Mucosa of rectum (tissue), 2 donors: ENCODE results near the gene AMN.
A peak's percentile ranks its signal among the peaks of the same experiment; 100 is the strongest.

ENCODE experiments used
- H3K27ac ChIP-seq, 2 donors: one replicate each; pipeline ENCODE4 v1.7.0; 2013; ENCODE audit warnings: inconsistent platforms in 2 of 2, low read depth in 2 of 2, low read length in 2 of 2
- H3K27me3 ChIP-seq, 2 donors: one replicate each; pipeline ENCODE4 v1.7.0; 2013; ENCODE audit warnings: low read length in 2 of 2; ENCODE audit not compliant: control insufficient read depth in 2 of 2, insufficient read depth in 2 of 2
- H3K36me3 ChIP-seq, 2 donors: one replicate each; pipeline ENCODE4 v1.7.0; 2013; ENCODE audit warnings: low read length in 2 of 2; ENCODE audit not compliant: control insufficient read depth in 2 of 2, insufficient read depth in 2 of 2
- H3K4me1 ChIP-seq, 2 donors: one replicate each; pipeline ENCODE4 v1.7.0; 2013; ENCODE audit warnings: low read length in 2 of 2, mild to moderate bottlenecking in 1 of 2; ENCODE audit not compliant: control insufficient read depth in 2 of 2, insufficient read depth in 2 of 2
- H3K4me3 ChIP-seq, 2 donors: one replicate each; pipeline ENCODE4 v1.7.0; 2013; ENCODE audit warnings: low read length in 2 of 2
- H3K9ac ChIP-seq, 2 donors: one replicate each; pipeline ENCODE4 v1.7.0; 2013; ENCODE audit warnings: low read length in 2 of 2, low read depth in 1 of 2, mild to moderate bottlenecking in 1 of 2
- H3K9me3 ChIP-seq, 2 donors: one replicate each; pipeline ENCODE4 v1.7.0; 2013; ENCODE audit warnings: low read length in 2 of 2; ENCODE audit not compliant: control insufficient read depth in 2 of 2
- donor health status: healthy.
- donor health status: Normal muscosa, but diverticular disease.

Gene AMN

DNA sequence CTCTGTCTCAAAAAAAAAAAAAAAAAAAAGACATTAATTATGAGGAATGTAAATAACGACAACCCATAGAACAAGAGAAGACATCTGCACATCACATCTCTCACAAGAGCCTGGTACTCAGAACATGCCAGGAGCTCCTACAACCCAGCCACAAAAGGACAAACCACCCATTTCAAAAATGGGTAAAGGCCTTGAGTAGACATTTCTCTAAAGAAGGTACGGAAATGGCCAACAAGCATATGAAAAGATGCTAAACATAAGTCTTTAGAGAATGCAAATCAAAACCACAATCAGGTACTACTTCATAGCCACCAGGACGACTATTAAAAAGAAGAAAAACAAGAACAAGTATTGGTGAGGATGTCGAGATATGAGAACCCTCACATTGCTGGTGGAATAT is 13.3 kb downstream of the AMN start:
- H3K36me3 ChIP-seq = peaks cover 37 to 44% of the 10 kb centered on the region in 2 donors
- H3K27ac ChIP-seq = no peak overlapping the region
- peaks cover 0 to 4% of the 10 kb centered on the region in 2 donors for H3K4me1 ChIP-seq
- H3K4me3 ChIP-seq = no peak overlapping the region
- H3K27me3 ChIP-seq = no peaks in the 10 kb centered on the region
- H3K9ac ChIP-seq = no peak overlapping the region
- H3K9me3 ChIP-seq = no peaks in the 10 kb centered on the region

- Histone ChIP-seq H3K9me3 (no peaks in the 10 kb centered on the region), H3K27me3 (no peaks in the 10 kb centered on the region), H3K4me3 (no peak overlapping the region), H3K27ac (no peak overlapping the region), H3K9ac (no peak overlapping the region), H3K4me1 (peaks cover 0 to 7% of the 10 kb centered on the region in 2 donors), H3K36me3 (peaks cover 39 to 42% of the 10 kb centered on the region in 2 donors)
These were observed 15.1 kb downstream of the AMN start for GRCh38 chr14:102937331-102938175.

- peaks cover 37 to 41% of the 10 kb centered on the region in 2 donors for H3K36me3 ChIP-seq
- H3K9ac ChIP-seq = no peak overlapping the region
- no peak overlapping the region for H3K4me3 ChIP-seq
- peaks cover 0 to 7% of the 10 kb centered on the region in 2 donors for H3K4me1 ChIP-seq
- H3K27ac ChIP-seq = no peak overlapping the region
- H3K27me3 ChIP-seq = no peaks in the 10 kb centered on the region
- no peaks in the 10 kb centered on the region for H3K9me3 ChIP-seq
These were observed 15.7 kb downstream of the AMN start for GRCh38 chr14:102938191-102938590.

GRCh38 chr14:102939329-102939728 is 16.9 kb downstream of the AMN start:
- no peak overlapping the region for H3K27ac ChIP-seq
- peaks cover 41 to 48% of the 10 kb centered on the region in 2 donors for H3K36me3 ChIP-seq

DNA sequence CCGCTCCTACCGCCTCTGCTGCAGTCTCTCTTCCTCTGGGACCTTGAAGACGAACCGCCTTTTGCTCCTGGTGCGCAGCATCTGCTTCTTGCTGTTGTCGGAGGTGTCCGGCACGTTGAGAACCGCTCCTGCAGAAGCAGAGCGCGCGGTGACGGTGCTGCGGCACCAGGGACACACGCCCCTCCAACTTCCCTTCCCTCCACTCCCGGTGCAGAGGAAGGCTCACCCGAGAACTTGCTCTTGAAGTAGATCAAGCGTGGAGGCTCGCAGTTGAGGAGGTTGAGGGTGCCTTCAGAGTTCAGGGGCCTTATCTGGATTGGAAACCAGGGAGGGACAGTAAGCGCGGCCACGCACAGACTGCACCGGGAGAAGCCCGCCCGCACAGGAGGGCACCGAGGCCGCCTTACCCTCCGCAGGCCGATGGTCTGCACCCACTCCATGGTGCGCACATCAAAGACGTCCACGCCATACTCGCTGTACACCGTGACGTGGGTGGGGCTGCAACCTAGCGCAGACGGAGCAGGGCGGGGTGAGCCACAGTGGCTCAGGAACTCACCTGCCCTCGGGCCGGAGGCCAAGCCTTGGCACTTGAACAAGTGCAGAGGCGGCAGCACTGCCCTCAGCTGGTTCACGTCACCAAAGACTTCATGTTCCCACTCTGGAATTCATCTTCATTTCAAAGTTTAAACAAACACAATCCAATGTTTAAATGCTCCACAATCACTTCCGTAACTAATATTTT is 17.5 kb downstream of the AMN start:
- Histone ChIP-seq H3K9ac (no peak overlapping the region), H3K4me1 (peaks cover 0 to 7% of the 10 kb centered on the region in 2 donors), H3K27me3 (no peaks in the 10 kb centered on the region), H3K36me3 (peaks cover 45 to 54% of the 10 kb centered on the region in 2 donors), H3K4me3 (no peak overlapping the region), H3K9me3 (no peaks in the 10 kb centered on the region), H3K27ac (peak overlapping the region in 1 of 2 donors; percentile 49)

More at GRCh38 chr14:102939329-102939728, 16.9 kb downstream of the AMN start:
- H3K4me1 ChIP-seq = peaks cover 0 to 7% of the 10 kb centered on the region in 2 donors
- no peaks in the 10 kb centered on the region for H3K27me3 ChIP-seq
- no peak overlapping the region for H3K4me3 ChIP-seq
- H3K9me3 ChIP-seq = no peaks in the 10 kb centered on the region
- H3K9ac ChIP-seq = no peak overlapping the region

- Histone ChIP-seq H3K9ac (no peak overlapping the region), H3K36me3 (peaks cover 54 to 61% of the 10 kb centered on the region in 2 donors), H3K27me3 (no peaks in the 10 kb centered on the region), H3K4me3 (no peak overlapping the region), H3K9me3 (no peaks in the 10 kb centered on the region), H3K27ac (peak overlapping the region in 1 of 2 donors; percentile 49), H3K4me1 (peaks cover 0 to 7% of the 10 kb centered on the region in 2 donors)
These were observed 18.4 kb downstream of the AMN start for GRCh38 chr14:102940729-102941362.

- no peak overlapping the region for H3K27ac ChIP-seq
These were observed 19.1 kb downstream of the AMN start for GRCh38 chr14:102941419-102942011.

DNA sequence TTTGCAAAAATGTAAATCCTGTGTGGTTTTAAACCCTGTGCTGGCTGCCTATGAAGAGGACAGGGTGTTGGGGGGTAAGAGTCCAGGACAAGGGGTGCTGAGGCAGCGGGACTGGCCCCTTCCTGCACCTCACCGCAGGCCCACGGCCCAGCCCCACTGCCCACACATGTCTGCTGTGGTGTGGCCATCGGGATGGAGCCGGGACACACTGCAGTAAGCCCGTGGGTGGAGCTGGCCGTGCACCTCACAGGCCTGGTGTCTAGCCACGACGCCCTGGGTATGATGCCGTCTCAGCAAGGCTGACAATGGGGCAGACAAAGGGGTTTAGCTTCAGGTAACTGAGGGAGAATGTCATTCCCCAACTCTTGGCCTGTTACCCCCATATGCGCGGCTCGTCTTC is 19.6 kb downstream of the AMN start:
- no peak overlapping the region for H3K4me3 ChIP-seq
- no peaks in the 10 kb centered on the region for H3K9me3 ChIP-seq
- no peaks in the 10 kb centered on the region for H3K27me3 ChIP-seq
- peaks cover 0 to 7% of the 10 kb centered on the region in 2 donors for H3K4me1 ChIP-seq
- H3K27ac ChIP-seq = no peak overlapping the region
- H3K36me3 ChIP-seq = peaks cover 62 to 69% of the 10 kb centered on the region in 2 donors
- no peak overlapping the region for H3K9ac ChIP-seq

More at GRCh38 chr14:102941419-102942011, 19.1 kb downstream of the AMN start:
- H3K9me3 ChIP-seq = no peaks in the 10 kb centered on the region
- peaks cover 0 to 7% of the 10 kb centered on the region in 2 donors for H3K4me1 ChIP-seq
- H3K9ac ChIP-seq = no peak overlapping the region
- H3K4me3 ChIP-seq = no peak overlapping the region
- H3K36me3 ChIP-seq = peaks cover 58 to 65% of the 10 kb centered on the region in 2 donors
- H3K27me3 ChIP-seq = no peaks in the 10 kb centered on the region

GRCh38 chr14:102943454-102943853 is 21.0 kb downstream of the AMN start:
- H3K27ac ChIP-seq = no peak overlapping the region
- no peaks in the 10 kb centered on the region for H3K9me3 ChIP-seq
- H3K4me3 ChIP-seq = no peak overlapping the region
- no peaks in the 10 kb centered on the region for H3K27me3 ChIP-seq
- peaks cover 0 to 7% of the 10 kb centered on the region in 2 donors for H3K4me1 ChIP-seq
- peaks cover 60 to 64% of the 10 kb centered on the region in 2 donors for H3K36me3 ChIP-seq
- no peak overlapping the region for H3K9ac ChIP-seq
